ENCODE data around the gene MYCT1.

Gene MYCT1

GRCh38 chr6:152723398-152723797 lies 25.7 kb downstream of the MYCT1 start:
- no peak for DNase-seq (ENCODE audit: low read depth)

- DNase-seq (ENCODE audit: low read depth): no peak
Observed at GRCh38 chr6:152726313-152726712, 28.6 kb downstream of the MYCT1 start.

- no peak for DNase-seq (ENCODE audit: low read depth)
Observed at GRCh38 chr6:152727507-152727906, 29.8 kb downstream of the MYCT1 start.

- no peak for DNase-seq (ENCODE audit: low read depth)
Observed at GRCh38 chr6:152734630-152735029, 36.9 kb downstream of the MYCT1 start.

GRCh38 chr6:152736687-152737273 lies 39.1 kb downstream of the MYCT1 start:
- DNase-seq (ENCODE audit: low read depth): no peak

GRCh38 chr6:152745509-152746171 lies 47.9 kb downstream of the MYCT1 start:
- DNase-seq (ENCODE audit: low read depth): no peak

GRCh38 chr6:152746172-152746553 lies 48.5 kb downstream of the MYCT1 start:
- no peak for DNase-seq (ENCODE audit: low read depth)

GRCh38 chr6:152748843-152749242 lies 51.1 kb downstream of the MYCT1 start:
- no peak for DNase-seq (ENCODE audit: low read depth)

- DNase-seq (ENCODE audit: low read depth): no peak
Observed at GRCh38 chr6:152749336-152749735, 51.6 kb downstream of the MYCT1 start.

GRCh38 chr6:152750694-152751093 lies 53.0 kb downstream of the MYCT1 start, which contains the start of gene VIP:
Gene VIP (plus strand): TSS chr6:152750797. CDS start chr6:152752178, 1,381 bp downstream.
- no peak for DNase-seq (ENCODE audit: low read depth)

GRCh38 chr6:152765331-152765730 lies 67.6 kb downstream of the MYCT1 start:
- DNase-seq (ENCODE audit: low read depth): no peak

- no peak for DNase-seq (ENCODE audit: low read depth)
Observed at GRCh38 chr6:152769159-152769558, 71.5 kb downstream of the MYCT1 start.

- DNase-seq (ENCODE audit: low read depth): no peak
Observed at GRCh38 chr6:152769993-152770392, 72.3 kb downstream of the MYCT1 start.

- DNase-seq (ENCODE audit: low read depth): no peak
Observed at GRCh38 chr6:152771061-152771687, 73.5 kb downstream of the MYCT1 start.

Measured in HS-27A (cell line).